ENCODE results near the gene TBC1D1.
A peak's percentile ranks its signal among the peaks of the same experiment; 100 is the strongest.

TBC1D1 gene

GRCh38 chr4:37935026-37935425 is 44.1 kb downstream of the TBC1D1 start:
- Histone ChIP-seq H2BK5ac (ENCODE audit: low read length) (no peak overlapping the region), H3K36me3 (replicated peaks in 1 of 2; ENCODE audit: control insufficient read depth in 2 of 2, insufficient read depth in 2 of 2, low read length in 2 of 2) (no peaks in the 10 kb centered on the region), H2AK5ac (ENCODE audit: low read depth, low read length) (no peak overlapping the region), H3K14ac (ENCODE audit: low read length) (no peak overlapping the region), H3K18ac (ENCODE audit: low read length) (no peak overlapping the region), H3K4me1 (ENCODE audit: control insufficient read depth in 2 of 2, insufficient read depth in 1 of 2, low read depth in 1 of 2, low read length in 2 of 2) (no peaks in the 10 kb centered on the region), H4K8ac (ENCODE audit: low read depth, low read length) (no peak overlapping the region), H3K79me1 (ENCODE audit: low read depth, low read length) (no peaks in the 10 kb centered on the region), H3K23ac (ENCODE audit: low read depth, low read length, poor library complexity) (no peak overlapping the region), H3K4ac (ENCODE audit: low read length) (no peak overlapping the region), H3K4me3 (ENCODE audit: low read length in 2 of 2) (no peak overlapping the region), H2BK15ac (ENCODE audit: low read length) (no peak overlapping the region), H3K27me3 (ENCODE audit: control insufficient read depth in 3 of 3, insufficient read depth in 3 of 3, low read depth in 1 of 3, low read length in 3 of 3) (peaks cover 0 to 11% (median 0%) of the 10 kb centered on the region in 3 experiments), H4K91ac (ENCODE audit: low read depth, low read length, poor library complexity) (no peak overlapping the region), H2AFZ (ENCODE audit: low read length) (no peak overlapping the region), H2BK12ac (ENCODE audit: low read length) (no peak overlapping the region), H3K4me2 (ENCODE audit: insufficient read depth, low read length, poor library complexity, severe bottlenecking) (no peak overlapping the region), H3K9me3 (replicated peaks in 1 of 2; ENCODE audit: control insufficient read depth in 2 of 2, insufficient read depth in 1 of 2, low read depth in 1 of 2, low read length in 2 of 2) (no peaks in the 10 kb centered on the region), H3K27ac (replicated peaks; ENCODE audit: low read length) (no peak overlapping the region), H3K9ac (ENCODE audit: low read depth, low read length, poor library complexity) (no peak overlapping the region), H2BK120ac (ENCODE audit: low read depth, low read length) (no peak overlapping the region)
- WGBS, 2 donors (ENCODE audit: extremely low coverage in 2 of 2, insufficient read length in 2 of 2, insufficient replicate concordance in 1 of 2), result no CpG with 5 or more reads among the region's 4 CpGs
- no peak for DNase-seq (ENCODE audit: low spot score)

- Histone ChIP-seq H2BK5ac (ENCODE audit: low read length) (no peak overlapping the region), H2AFZ (ENCODE audit: low read length) (no peak overlapping the region), H3K23ac (ENCODE audit: low read depth, low read length, poor library complexity) (no peak overlapping the region), H4K91ac (ENCODE audit: low read depth, low read length, poor library complexity) (no peak overlapping the region), H3K27me3 (ENCODE audit: control insufficient read depth in 3 of 3, insufficient read depth in 3 of 3, low read depth in 1 of 3, low read length in 3 of 3) (peaks cover 0 to 11% (median 0%) of the 10 kb centered on the region in 3 experiments), H4K8ac (ENCODE audit: low read depth, low read length) (no peak overlapping the region), H3K4me3 (ENCODE audit: low read length in 2 of 2) (no peak overlapping the region), H2BK12ac (ENCODE audit: low read length) (no peak overlapping the region), H3K27ac (replicated peaks; ENCODE audit: low read length) (no peak overlapping the region), H3K18ac (ENCODE audit: low read length) (peak overlapping the region; percentile 77), H3K36me3 (replicated peaks in 1 of 2; ENCODE audit: control insufficient read depth in 2 of 2, insufficient read depth in 2 of 2, low read length in 2 of 2) (no peaks in the 10 kb centered on the region), H2BK120ac (ENCODE audit: low read depth, low read length) (no peak overlapping the region), H3K9me3 (replicated peaks in 1 of 2; ENCODE audit: control insufficient read depth in 2 of 2, insufficient read depth in 1 of 2, low read depth in 1 of 2, low read length in 2 of 2) (no peaks in the 10 kb centered on the region), H3K4me1 (ENCODE audit: control insufficient read depth in 2 of 2, insufficient read depth in 1 of 2, low read depth in 1 of 2, low read length in 2 of 2) (no peaks in the 10 kb centered on the region), H3K4me2 (ENCODE audit: insufficient read depth, low read length, poor library complexity, severe bottlenecking) (no peak overlapping the region), H3K14ac (ENCODE audit: low read length) (no peak overlapping the region), H3K79me1 (ENCODE audit: low read depth, low read length) (no peaks in the 10 kb centered on the region), H3K4ac (ENCODE audit: low read length) (no peak overlapping the region), H3K9ac (ENCODE audit: low read depth, low read length, poor library complexity) (no peak overlapping the region), H2BK15ac (ENCODE audit: low read length) (no peak overlapping the region), H2AK5ac (ENCODE audit: low read depth, low read length) (peak overlapping the region; percentile 27)
- no peak for DNase-seq (ENCODE audit: low spot score)
- WGBS, 2 donors (ENCODE audit: extremely low coverage in 2 of 2, insufficient read length in 2 of 2, insufficient replicate concordance in 1 of 2), result no CpG with 5 or more reads among the region's 7 CpGs
These were observed 46.1 kb downstream of the TBC1D1 start for GRCh38 chr4:37936889-37937498.

- Histone ChIP-seq H3K23ac (ENCODE audit: low read depth, low read length, poor library complexity) (no peak overlapping the region), H2AFZ (ENCODE audit: low read length) (no peak overlapping the region), H3K79me1 (ENCODE audit: low read depth, low read length) (no peaks in the 10 kb centered on the region), H2AK5ac (ENCODE audit: low read depth, low read length) (no peak overlapping the region), H2BK5ac (ENCODE audit: low read length) (no peak overlapping the region), H3K4me2 (ENCODE audit: insufficient read depth, low read length, poor library complexity, severe bottlenecking) (no peak overlapping the region), H3K18ac (ENCODE audit: low read length) (no peak overlapping the region), H3K9me3 (replicated peaks in 1 of 2; ENCODE audit: control insufficient read depth in 2 of 2, insufficient read depth in 1 of 2, low read depth in 1 of 2, low read length in 2 of 2) (no peaks in the 10 kb centered on the region), H2BK12ac (ENCODE audit: low read length) (no peak overlapping the region), H3K4me3 (ENCODE audit: low read length in 2 of 2) (no peak overlapping the region), H2BK120ac (ENCODE audit: low read depth, low read length) (no peak overlapping the region), H3K14ac (ENCODE audit: low read length) (no peak overlapping the region), H4K91ac (ENCODE audit: low read depth, low read length, poor library complexity) (no peak overlapping the region), H4K8ac (ENCODE audit: low read depth, low read length) (no peak overlapping the region), H3K4me1 (ENCODE audit: control insufficient read depth in 2 of 2, insufficient read depth in 1 of 2, low read depth in 1 of 2, low read length in 2 of 2) (no peaks in the 10 kb centered on the region), H3K9ac (ENCODE audit: low read depth, low read length, poor library complexity) (no peak overlapping the region), H3K27ac (replicated peaks; ENCODE audit: low read length) (no peak overlapping the region), H2BK15ac (ENCODE audit: low read length) (no peak overlapping the region), H3K27me3 (ENCODE audit: control insufficient read depth in 3 of 3, insufficient read depth in 3 of 3, low read depth in 1 of 3, low read length in 3 of 3) (peaks cover 0 to 11% (median 0%) of the 10 kb centered on the region in 3 experiments), H3K36me3 (replicated peaks in 1 of 2; ENCODE audit: control insufficient read depth in 2 of 2, insufficient read depth in 2 of 2, low read length in 2 of 2) (no peaks in the 10 kb centered on the region), H3K4ac (ENCODE audit: low read length) (no peak overlapping the region)
- no CpG with 5 or more reads among the region's 3 CpGs for WGBS, 2 donors (ENCODE audit: extremely low coverage in 2 of 2, insufficient read length in 2 of 2, insufficient replicate concordance in 1 of 2)
- no peak for DNase-seq (ENCODE audit: low spot score)
These were observed 47.3 kb downstream of the TBC1D1 start for GRCh38 chr4:37938208-37938607.

- Histone ChIP-seq H3K9me3 (replicated peaks in 1 of 2; ENCODE audit: control insufficient read depth in 2 of 2, insufficient read depth in 1 of 2, low read depth in 1 of 2, low read length in 2 of 2) (no peaks in the 10 kb centered on the region), H2BK120ac (ENCODE audit: low read depth, low read length) (no peak overlapping the region), H3K4me3 (ENCODE audit: low read length in 2 of 2) (no peak overlapping the region), H3K27me3 (ENCODE audit: control insufficient read depth in 3 of 3, insufficient read depth in 3 of 3, low read depth in 1 of 3, low read length in 3 of 3) (no peaks in the 10 kb centered on the region), H2BK12ac (ENCODE audit: low read length) (no peak overlapping the region), H3K9ac (ENCODE audit: low read depth, low read length, poor library complexity) (peak overlapping the region; percentile 55), H3K23ac (ENCODE audit: low read depth, low read length, poor library complexity) (no peak overlapping the region), H3K36me3 (replicated peaks in 1 of 2; ENCODE audit: control insufficient read depth in 2 of 2, insufficient read depth in 2 of 2, low read length in 2 of 2) (no peaks in the 10 kb centered on the region), H3K18ac (ENCODE audit: low read length) (peak overlapping the region; percentile 83), H2BK5ac (ENCODE audit: low read length) (no peak overlapping the region), H3K27ac (replicated peaks; ENCODE audit: low read length) (no peak overlapping the region), H3K14ac (ENCODE audit: low read length) (peak overlapping the region; percentile 94), H2BK15ac (ENCODE audit: low read length) (no peak overlapping the region), H3K4me1 (ENCODE audit: control insufficient read depth in 2 of 2, insufficient read depth in 1 of 2, low read depth in 1 of 2, low read length in 2 of 2) (no peaks in the 10 kb centered on the region), H4K91ac (ENCODE audit: low read depth, low read length, poor library complexity) (no peak overlapping the region), H3K4me2 (ENCODE audit: insufficient read depth, low read length, poor library complexity, severe bottlenecking) (no peak overlapping the region), H3K4ac (ENCODE audit: low read length) (no peak overlapping the region), H4K8ac (ENCODE audit: low read depth, low read length) (peak overlapping the region; percentile 17), H2AFZ (ENCODE audit: low read length) (no peak overlapping the region), H3K79me1 (ENCODE audit: low read depth, low read length) (no peaks in the 10 kb centered on the region), H2AK5ac (ENCODE audit: low read depth, low read length) (no peak overlapping the region)
- no CpG with 5 or more reads among the region's 10 CpGs for WGBS, 2 donors (ENCODE audit: extremely low coverage in 2 of 2, insufficient read length in 2 of 2, insufficient replicate concordance in 1 of 2)
- DNase-seq (ENCODE audit: low spot score), result no peak
These were observed 55.8 kb downstream of the TBC1D1 start for GRCh38 chr4:37946503-37947179.

Data from neuronal stem cell (in vitro differentiated cells).